ENCODE data around the gene GOLGA6L7.
"Not testable (repeated sequence)": the region's sequence is repeated elsewhere in the genome, so short reads cannot be mapped to it uniquely, and the experiment has no call there.

Gene GOLGA6L7

GRCh38 chr15:28840285-28840684 lies 8.2 kb downstream of the GOLGA6L7 start:
- not testable (repeated sequence) for DNase-seq

- not testable (repeated sequence) for DNase-seq
Measured at GRCh38 chr15:28834957-28835585, 13.4 kb downstream of the GOLGA6L7 start.

GRCh38 chr15:28831897-28832587 lies 16.4 kb downstream of the GOLGA6L7 start:
- DNase-seq, result peak; percentile 58

GRCh38 chr15:28821420-28821819 lies 27.0 kb downstream of the GOLGA6L7 start:
- DNase-seq, result not testable (repeated sequence)

GRCh38 chr15:28819930-28820295 lies 28.5 kb downstream of the GOLGA6L7 start:
- not testable (repeated sequence) for DNase-seq

GRCh38 chr15:28819019-28819929 lies 29.2 kb downstream of the GOLGA6L7 start:
- peak; percentile 20 for DNase-seq

- DNase-seq, result not testable (repeated sequence)
Measured at GRCh38 chr15:28818168-28818567, 30.3 kb downstream of the GOLGA6L7 start.

- not testable (repeated sequence) for DNase-seq
Measured at GRCh38 chr15:28814059-28814458, 34.4 kb downstream of the GOLGA6L7 start.

- not testable (repeated sequence) for DNase-seq
Measured at GRCh38 chr15:28813392-28813791, 35.1 kb downstream of the GOLGA6L7 start.

GRCh38 chr15:28811852-28812550 lies 36.4 kb downstream of the GOLGA6L7 start:
- DNase-seq, result not testable (repeated sequence)

GRCh38 chr15:28810444-28810843 lies 38.0 kb downstream of the GOLGA6L7 start:
- DNase-seq, result not testable (repeated sequence)

GRCh38 chr15:28808136-28808535 lies 40.3 kb downstream of the GOLGA6L7 start:
- DNase-seq, result not testable (repeated sequence)

- not testable (repeated sequence) for DNase-seq
Measured at GRCh38 chr15:28800366-28800765, 48.1 kb downstream of the GOLGA6L7 start.

GRCh38 chr15:28798234-28798633 lies 50.2 kb downstream of the GOLGA6L7 start:
- not testable (repeated sequence) for DNase-seq

- not testable (repeated sequence) for DNase-seq
Measured at GRCh38 chr15:28794231-28794630, 54.2 kb downstream of the GOLGA6L7 start.
